Measurements from ENCODE around the gene ADRA2C. TPM values are rescaled to one million over a fixed set of nuclear protein-coding genes. Genes with fewer than 3 reads are reported as not detected.

The ADRA2C gene
- total and polyA plus RNA-seq, 2 of the 13 experiments (the other 11 are each of a cell fraction or from before 2014, with no cell fraction given), result 15.4 to 69.7 TPM

DNA sequence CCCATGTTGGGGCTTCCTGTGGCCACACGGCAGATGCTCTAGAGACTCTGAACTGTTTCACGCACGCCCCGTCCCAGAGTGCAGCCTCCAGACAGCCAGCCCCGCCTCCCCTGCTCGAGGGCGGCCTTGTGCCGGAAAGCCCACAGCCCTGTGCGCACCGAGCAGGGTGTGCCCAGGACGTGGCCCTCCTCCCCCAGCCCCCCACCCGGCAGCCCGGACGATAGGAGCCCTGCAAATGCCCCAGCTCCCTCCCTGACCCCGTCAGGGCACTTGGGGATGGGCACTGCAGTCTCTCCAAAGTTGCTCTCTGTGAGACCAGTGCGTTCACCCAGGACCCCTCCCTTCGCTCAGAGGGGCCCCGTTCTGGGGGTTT, 37.3 kb downstream of the ADRA2C start (continued):
- TF ChIP-seq, protein P1, sequence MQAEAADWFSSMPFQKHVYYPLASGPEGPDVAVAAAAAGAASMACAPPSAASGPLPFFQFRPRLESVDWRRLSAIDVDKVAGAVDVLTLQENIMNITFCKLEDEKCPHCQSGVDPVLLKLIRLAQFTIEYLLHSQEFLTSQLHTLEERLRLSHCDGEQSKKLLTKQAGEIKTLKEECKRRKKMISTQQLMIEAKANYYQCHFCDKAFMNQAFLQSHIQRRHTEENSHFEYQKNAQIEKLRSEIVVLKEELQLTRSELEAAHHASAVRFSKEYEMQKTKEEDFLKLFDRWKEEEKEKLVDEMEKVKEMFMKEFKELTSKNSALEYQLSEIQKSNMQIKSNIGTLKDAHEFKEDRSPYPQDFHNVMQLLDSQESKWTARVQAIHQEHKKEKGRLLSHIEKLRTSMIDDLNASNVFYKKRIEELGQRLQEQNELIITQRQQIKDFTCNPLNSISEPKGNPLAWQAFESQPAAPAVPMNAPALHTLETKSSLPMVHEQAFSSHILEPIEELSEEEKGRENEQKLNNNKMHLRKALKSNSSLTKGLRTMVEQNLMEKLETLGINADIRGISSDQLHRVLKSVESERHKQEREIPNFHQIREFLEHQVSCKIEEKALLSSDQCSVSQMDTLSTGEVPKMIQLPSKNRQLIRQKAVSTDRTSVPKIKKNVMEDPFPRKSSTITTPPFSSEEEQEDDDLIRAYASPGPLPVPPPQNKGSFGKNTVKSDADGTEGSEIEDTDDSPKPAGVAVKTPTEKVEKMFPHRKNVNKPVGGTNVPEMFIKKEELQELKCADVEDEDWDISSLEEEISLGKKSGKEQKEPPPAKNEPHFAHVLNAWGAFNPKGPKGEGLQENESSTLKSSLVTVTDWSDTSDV (CRISPR knock-in tag; IDR thresholded peaks at IDR 0.05), result no peak
- no peak for TF ChIP-seq ZNF614 (CRISPR knock-in tag; IDR thresholded peaks at IDR 0.05; ENCODE audit: borderline replicate concordance)
- TF ChIP-seq NFKBIZ (CRISPR knock-in tag; IDR thresholded peaks at IDR 0.05), result no peak
- no peak for TF ChIP-seq FOXA1 (IDR thresholded peaks at IDR 0.05)
- no peak for TF ChIP-seq FOXA1 (CRISPR knock-in tag; IDR thresholded peaks at IDR 0.05)
- TF ChIP-seq AKAP8 (CRISPR knock-in tag; IDR thresholded peaks at IDR 0.05), result no peak
- no peak for TF ChIP-seq SATB2 (CRISPR knock-in tag; IDR thresholded peaks at IDR 0.05)
- no peak for TF ChIP-seq ZNF567 (CRISPR knock-in tag; IDR thresholded peaks at IDR 0.05; ENCODE audit: borderline replicate concordance)
- TF ChIP-seq ZNF720 (CRISPR knock-in tag; IDR thresholded peaks at IDR 0.05), result no peak
- TF ChIP-seq, protein P2, sequence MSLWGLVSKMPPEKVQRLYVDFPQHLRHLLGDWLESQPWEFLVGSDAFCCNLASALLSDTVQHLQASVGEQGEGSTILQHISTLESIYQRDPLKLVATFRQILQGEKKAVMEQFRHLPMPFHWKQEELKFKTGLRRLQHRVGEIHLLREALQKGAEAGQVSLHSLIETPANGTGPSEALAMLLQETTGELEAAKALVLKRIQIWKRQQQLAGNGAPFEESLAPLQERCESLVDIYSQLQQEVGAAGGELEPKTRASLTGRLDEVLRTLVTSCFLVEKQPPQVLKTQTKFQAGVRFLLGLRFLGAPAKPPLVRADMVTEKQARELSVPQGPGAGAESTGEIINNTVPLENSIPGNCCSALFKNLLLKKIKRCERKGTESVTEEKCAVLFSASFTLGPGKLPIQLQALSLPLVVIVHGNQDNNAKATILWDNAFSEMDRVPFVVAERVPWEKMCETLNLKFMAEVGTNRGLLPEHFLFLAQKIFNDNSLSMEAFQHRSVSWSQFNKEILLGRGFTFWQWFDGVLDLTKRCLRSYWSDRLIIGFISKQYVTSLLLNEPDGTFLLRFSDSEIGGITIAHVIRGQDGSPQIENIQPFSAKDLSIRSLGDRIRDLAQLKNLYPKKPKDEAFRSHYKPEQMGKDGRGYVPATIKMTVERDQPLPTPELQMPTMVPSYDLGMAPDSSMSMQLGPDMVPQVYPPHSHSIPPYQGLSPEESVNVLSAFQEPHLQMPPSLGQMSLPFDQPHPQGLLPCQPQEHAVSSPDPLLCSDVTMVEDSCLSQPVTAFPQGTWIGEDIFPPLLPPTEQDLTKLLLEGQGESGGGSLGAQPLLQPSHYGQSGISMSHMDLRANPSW (CRISPR knock-in tag; IDR thresholded peaks at IDR 0.05; ENCODE audit: borderline replicate concordance), result no peak
- no peak for TF ChIP-seq ARHGAP35 (CRISPR knock-in tag; IDR thresholded peaks at IDR 0.05; ENCODE audit: borderline replicate concordance)
- TF ChIP-seq ZFP82 (CRISPR knock-in tag; IDR thresholded peaks at IDR 0.05; ENCODE audit: borderline replicate concordance), result no peak
- TF ChIP-seq, protein P3, sequence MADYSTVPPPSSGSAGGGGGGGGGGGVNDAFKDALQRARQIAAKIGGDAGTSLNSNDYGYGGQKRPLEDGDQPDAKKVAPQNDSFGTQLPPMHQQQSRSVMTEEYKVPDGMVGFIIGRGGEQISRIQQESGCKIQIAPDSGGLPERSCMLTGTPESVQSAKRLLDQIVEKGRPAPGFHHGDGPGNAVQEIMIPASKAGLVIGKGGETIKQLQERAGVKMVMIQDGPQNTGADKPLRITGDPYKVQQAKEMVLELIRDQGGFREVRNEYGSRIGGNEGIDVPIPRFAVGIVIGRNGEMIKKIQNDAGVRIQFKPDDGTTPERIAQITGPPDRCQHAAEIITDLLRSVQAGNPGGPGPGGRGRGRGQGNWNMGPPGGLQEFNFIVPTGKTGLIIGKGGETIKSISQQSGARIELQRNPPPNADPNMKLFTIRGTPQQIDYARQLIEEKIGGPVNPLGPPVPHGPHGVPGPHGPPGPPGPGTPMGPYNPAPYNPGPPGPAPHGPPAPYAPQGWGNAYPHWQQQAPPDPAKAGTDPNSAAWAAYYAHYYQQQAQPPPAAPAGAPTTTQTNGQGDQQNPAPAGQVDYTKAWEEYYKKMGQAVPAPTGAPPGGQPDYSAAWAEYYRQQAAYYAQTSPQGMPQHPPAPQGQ (CRISPR knock-in tag; IDR thresholded peaks at IDR 0.05; ENCODE audit: borderline replicate concordance), result no peak
- no peak for TF ChIP-seq WIZ (CRISPR knock-in tag; IDR thresholded peaks at IDR 0.05)
- TF ChIP-seq KDM1A (CRISPR knock-in tag; IDR thresholded peaks at IDR 0.05), result no peak
- TF ChIP-seq HOXA9 (CRISPR knock-in tag; IDR thresholded peaks at IDR 0.05; ENCODE audit: borderline replicate concordance), result no peak
- TF ChIP-seq, protein P4, sequence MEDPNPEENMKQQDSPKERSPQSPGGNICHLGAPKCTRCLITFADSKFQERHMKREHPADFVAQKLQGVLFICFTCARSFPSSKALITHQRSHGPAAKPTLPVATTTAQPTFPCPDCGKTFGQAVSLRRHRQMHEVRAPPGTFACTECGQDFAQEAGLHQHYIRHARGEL (CRISPR knock-in tag; IDR thresholded peaks at IDR 0.05), result no peak
- no peak for TF ChIP-seq ZNF800 (CRISPR knock-in tag; IDR thresholded peaks at IDR 0.05)
- peak; percentile 54; the same call in 1 of the 2 replicates for TF ChIP-seq SPEN (CRISPR knock-in tag; IDR thresholded peaks at IDR 0.05; ENCODE audit: low read depth)
- TF ChIP-seq, protein P5, sequence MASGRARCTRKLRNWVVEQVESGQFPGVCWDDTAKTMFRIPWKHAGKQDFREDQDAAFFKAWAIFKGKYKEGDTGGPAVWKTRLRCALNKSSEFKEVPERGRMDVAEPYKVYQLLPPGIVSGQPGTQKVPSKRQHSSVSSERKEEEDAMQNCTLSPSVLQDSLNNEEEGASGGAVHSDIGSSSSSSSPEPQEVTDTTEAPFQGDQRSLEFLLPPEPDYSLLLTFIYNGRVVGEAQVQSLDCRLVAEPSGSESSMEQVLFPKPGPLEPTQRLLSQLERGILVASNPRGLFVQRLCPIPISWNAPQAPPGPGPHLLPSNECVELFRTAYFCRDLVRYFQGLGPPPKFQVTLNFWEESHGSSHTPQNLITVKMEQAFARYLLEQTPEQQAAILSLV (CRISPR knock-in tag; IDR thresholded peaks at IDR 0.05; ENCODE audit: borderline replicate concordance), result 0 out of 2 replicates have a peak, but pooled peaks have one; percentile 12

Measured in HepG2 (cell line).